Testis (tissue), 3 donors: ENCODE data around the gene ZNF628. TPM values are rescaled to one million over a fixed set of nuclear protein-coding genes. Genes with fewer than 3 reads are reported as not detected.

Experiments used
- DNase-seq: peaks from one replicate; pipeline ENCODE4 v3.0.0-alpha.2; 2019
- H3K27ac ChIP-seq, 2 donors: fragments of 200-600 bp; sonication (generic); one replicate each; pipeline ENCODE4 v1.5.1; 2019
- H3K27me3 ChIP-seq: fragments of 200-600 bp; sonication (generic); one replicate; pipeline ENCODE4 v1.5.1; 2019
- H3K36me3 ChIP-seq: fragments of 200-600 bp; sonication (generic); one replicate; pipeline ENCODE4 v1.5.1; 2017; ENCODE audit warnings: low read depth; ENCODE audit errors: missing control alignments
- H3K4me1 ChIP-seq: fragments of 200-600 bp; sonication (generic); one replicate; pipeline ENCODE4 v1.5.1; 2019
- H3K4me3 ChIP-seq, 2 donors: fragments of 200-600 bp; sonication (generic); one replicate each; pipeline ENCODE4 v1.5.1; 2017 to 2019
- H3K9me3 ChIP-seq: fragments of 200-600 bp; sonication (generic); one replicate; pipeline ENCODE4 v1.5.1; 2017
- CTCF ChIP-seq, 3 experiments: fragments of 450-650 bp in 2 of 3; fragments of 200-600 bp in 1 of 3; sonication (generic) in 1 of 3; IDR thresholded peaks; one replicate each; pipeline ENCODE4 v1.5.1; 2016 to 2019; ENCODE audit warnings: antibody characterized with exemption in 3 of 3, mild to moderate bottlenecking in 2 of 3, moderate library complexity in 1 of 3
- POLR2A ChIP-seq: fragments of 450-650 bp; IDR thresholded peaks from one replicate; pipeline ENCODE4 v1.6.1; 2017; ENCODE audit warnings: antibody characterized with exemption, mild to moderate bottlenecking, moderate library complexity
- WGBS, 2 donors: methylation state at CpG; one replicate each; pipeline ENCODE4 v1.1.5; 2018; 5-methylcytosine and 5-hydroxymethylcytosine counted together
- intact Hi-C: fragments of 100-400 bp; cut with DNase I; formaldehyde crosslinking; loops from one replicate; pipeline ENCODE4 v1.15.1; 2023; ENCODE audit warnings: low total_unique reads
- polyA plus RNA-seq: library from polyadenylated mRNA; stranded (reverse); fragments of 350-450 nt; fragmentation: Illumina TruSeq; extraction: RNeasy Lipid Tissue Mini Kit (QIAGEN cat#74804); gene quantifications from one replicate; pipeline ENCODE4 v1.2.3, GENCODE V29; 2014; ENCODE audit warnings: low read depth, low replicate concordance; ENCODE audit not compliant: insufficient read depth
- total RNA-seq, 2 donors: library from RNA; depleted of rRNA; stranded (reverse); fragments of >200 nt; gene quantifications; one replicate each; pipeline ENCODE4 v1.2.3, GENCODE V29; 2016

The ZNF628 gene
- total and polyA plus RNA-seq, 3 donors from 2014 or later = 31.3 to 53.7 (median 33.8) TPM

- no peak overlapping the region for H3K27ac ChIP-seq
- 85 to 91% methylated on average over 13 of the region's 13 CpGs for WGBS, 2 donors
- intact Hi-C loops = no loop called here
- peaks cover 13% of the 10 kb centered on the region for H3K4me1 ChIP-seq
- DNase-seq = no peak
- H3K4me3 ChIP-seq = no peak overlapping the region
- TF ChIP-seq CTCF (IDR thresholded peaks at IDR 0.05) = no peak
- no peak for TF ChIP-seq POLR2A
- no peaks in the 10 kb centered on the region for H3K9me3 ChIP-seq
- H3K36me3 ChIP-seq = no peaks in the 10 kb centered on the region
- no peaks in the 10 kb centered on the region for H3K27me3 ChIP-seq
Observed at GRCh38 chr19:55471266-55471665, 5.2 kb upstream of the ZNF628 start.

GRCh38 chr19:55472463-55472862 is 4.0 kb upstream of the ZNF628 start:
- no peak for TF ChIP-seq CTCF (IDR thresholded peaks at IDR 0.05)
- no peak for TF ChIP-seq POLR2A
- Histone ChIP-seq H3K4me1 (peaks cover 12% of the 10 kb centered on the region), H3K27me3 (no peaks in the 10 kb centered on the region), H3K9me3 (no peaks in the 10 kb centered on the region), H3K27ac (no peak overlapping the region), H3K4me3 (no peak overlapping the region), H3K36me3 (no peaks in the 10 kb centered on the region)
- DNase-seq = no peak
- WGBS, 2 donors = 86 to 88% methylated on average over 4 to 8 of the region's 8 CpGs
- intact Hi-C loops = no loop called here

GRCh38 chr19:55473225-55474012 is 3.0 kb upstream of the ZNF628 start:
- Histone ChIP-seq H3K4me3 (no peak overlapping the region), H3K27ac (no peak overlapping the region), H3K4me1 (peaks cover 13% of the 10 kb centered on the region), H3K36me3 (no peaks in the 10 kb centered on the region), H3K9me3 (no peaks in the 10 kb centered on the region), H3K27me3 (no peaks in the 10 kb centered on the region)
- TF ChIP-seq CTCF (IDR thresholded peaks at IDR 0.05) = no peak
- no peak for DNase-seq
- 75 to 76% methylated on average over 16 of the region's 16 CpGs for WGBS, 2 donors
- intact Hi-C loops = no loop called here

- Histone ChIP-seq H3K4me3 (no peak overlapping the region), H3K27ac (no peak overlapping the region), H3K4me1 (peaks cover 21% of the 10 kb centered on the region), H3K9me3 (no peaks in the 10 kb centered on the region), H3K27me3 (no peaks in the 10 kb centered on the region), H3K36me3 (no peaks in the 10 kb centered on the region)
- no peak for TF ChIP-seq POLR2A
- no peak for TF ChIP-seq CTCF (IDR thresholded peaks at IDR 0.05)
- intact Hi-C loops = no loop called here
- no peak for DNase-seq
- WGBS, 2 donors = 80 to 87% methylated on average over 16 to 19 of the region's 19 CpGs
Observed at GRCh38 chr19:55474269-55475265, 1.9 kb upstream of the ZNF628 start.
